Smooth muscle cell of the pulmonary artery (primary cell): ENCODE results near the gene POMT1. TPM values are rescaled to one million over a fixed set of nuclear protein-coding genes. Genes with fewer than 3 reads are reported as not detected.

Source experiments
- total RNA-seq: library from RNA; depleted of rRNA; stranded (reverse); fragments of >200 nt; gene quantifications from 2 replicates; pipeline ENCODE4 v1.2.3, GENCODE V29; 2014

The POMT1 gene
- total RNA-seq: 36.2 and 40.2 TPM in 2 replicates

GRCh38 chr9:131502781-131503625, at the start of gene POMT1:
TSS of gene POMT1 (plus strand) at chr9:131502918. CDS start at chr9:131504219, 1,301 bp downstream.

GRCh38 chr9:131530920-131531832, 28.5 kb downstream of the POMT1 start, which contains the start of gene UCK1:
TSS of gene UCK1 (minus strand) at chr9:131531263. CDS start at chr9:131531174, 89 bp downstream.

GRCh38 chr9:131545003-131545785, 42.5 kb downstream of the POMT1 start, which contains the start of gene PRRT1B:
TSS of gene PRRT1B (plus strand) at chr9:131545523. CDS start at chr9:131545616, 93 bp downstream.

Other genes with a start within 250 kb of the POMT1 start
- 0.69 and 0.85 TPM in 2 replicates for gene FAM78A, start 226.4 kb upstream of the POMT1 start, total RNA-seq
- 17.2 and 18.9 TPM in 2 replicates for gene PLPP7, start 213.2 kb upstream of the POMT1 start, total RNA-seq
- gene PRRC2B, start 108.8 kb upstream of the POMT1 start, total RNA-seq: 113 and 117 TPM in 2 replicates
- 17.1 and 17.8 TPM in 2 replicates for gene UCK1, start 28.3 kb downstream of the POMT1 start, total RNA-seq
- gene PRRT1B, start 42.6 kb downstream of the POMT1 start, total RNA-seq: not detected in 2 replicates
- 22.7 and 31.9 TPM in 2 replicates for gene RAPGEF1, start 237.2 kb downstream of the POMT1 start, total RNA-seq